Transverse colon (tissue), 4 donors: ENCODE results near the gene TPH2. TPM values are rescaled to one million over a fixed set of nuclear protein-coding genes. Genes with fewer than 3 reads are reported as not detected.

Source experiments
- DNase-seq: peaks from one replicate; pipeline ENCODE4 v3.0.0-alpha.2; 2019
- H3K27ac ChIP-seq, 4 donors: fragments of 200-600 bp; sonication (generic); 2 replicates each; pipeline ENCODE4 v1.5.1; 2016 to 2018; ENCODE audit warnings: inconsistent platforms in 4 of 4
- H3K27me3 ChIP-seq: fragments of 200-600 bp; sonication (generic); 2 replicates; pipeline ENCODE4 v1.5.1; 2017; ENCODE audit warnings: inconsistent platforms
- H3K36me3 ChIP-seq, 4 donors: fragments of 200-600 bp; sonication (generic); 2 replicates each; pipeline ENCODE4 v1.5.1; 2017 to 2019; ENCODE audit warnings: inconsistent platforms in 4 of 4
- H3K4me1 ChIP-seq, 4 donors: fragments of 200-600 bp; sonication (generic); 2 replicates each; pipeline ENCODE4 v1.5.1; 2017 to 2020; ENCODE audit warnings: inconsistent platforms in 4 of 4
- H3K4me3 ChIP-seq, 4 donors: fragments of 200-600 bp; sonication (generic); 1 replicate in 1 of 4; 2 replicates in 3 of 4; pipeline versions ENCODE4 v1.5.1 to v1.6.1; 2017 to 2019; ENCODE audit warnings: inconsistent platforms in 4 of 4
- H3K9me3 ChIP-seq, 2 donors: fragments of 200-600 bp; sonication (generic); 2 replicates each; pipeline ENCODE4 v1.5.1; 2017 to 2019; ENCODE audit warnings: inconsistent platforms in 2 of 2
- EP300 ChIP-seq: sonication (generic); formaldehyde crosslinking; IDR thresholded peaks from one replicate; pipeline ENCODE4 v1.6.1; 2017; ENCODE audit warnings: antibody characterized with exemption, low read depth
- POLR2A ChIP-seq: fragments of 450-650 bp; IDR thresholded peaks from one replicate; pipeline ENCODE4 v1.6.1; 2016; ENCODE audit warnings: antibody characterized with exemption, mild to moderate bottlenecking, moderate library complexity
- POLR2AphosphoS5 ChIP-seq, 3 donors: sonication (generic); formaldehyde crosslinking; IDR thresholded peaks; one replicate each; pipeline ENCODE4 v1.6.1; 2016; ENCODE audit warnings: antibody characterized with exemption in 3 of 3
- WGBS, 2 donors: methylation state at CpG; one replicate each; pipeline ENCODE4 v1.1.5; 2018; ENCODE audit warnings: low coverage in 1 of 2; 5-methylcytosine and 5-hydroxymethylcytosine counted together
- in situ Hi-C, 4 donors: fragments of 200-750 bp; cut with MboI; loops; one replicate each; pipeline versions ENCODE4 v1.15.0 to v1.15.1; 2017; ENCODE audit warnings: low sequenced_read_pairs in 3 of 4, low pct_ligation_motif_present in 1 of 4, low pct_unique_long_range_greater_than_20kb in 1 of 4
- intact Hi-C: fragments of 100-400 bp; cut with DNase I; formaldehyde crosslinking; loops from one replicate; pipeline ENCODE4 v1.15.1; 2023; ENCODE audit warnings: low total_unique reads
- total RNA-seq, 4 donors: library from RNA; depleted of rRNA; stranded (reverse); fragments of >200 nt; gene quantifications; one replicate each; pipeline ENCODE4 v1.1.0, GENCODE V29; 2016
- TF ChIP-seq, protein P1 (sequence below), 5 experiments: fragments of 200-600 bp in 3 of 5; fragments of 450-650 bp in 2 of 5; sonication (generic) in 3 of 5; IDR thresholded peaks; 1 replicate in 2 of 5; 2 replicates in 3 of 5; pipeline ENCODE4 v1.5.1; 2016 to 2017; ENCODE audit warnings: antibody characterized with exemption in 5 of 5, inconsistent platforms in 3 of 5, mild to moderate bottlenecking in 2 of 5, moderate library complexity in 1 of 5

TPH2 gene
- total RNA-seq, 4 donors from 2014 or later = not detected

DNA sequence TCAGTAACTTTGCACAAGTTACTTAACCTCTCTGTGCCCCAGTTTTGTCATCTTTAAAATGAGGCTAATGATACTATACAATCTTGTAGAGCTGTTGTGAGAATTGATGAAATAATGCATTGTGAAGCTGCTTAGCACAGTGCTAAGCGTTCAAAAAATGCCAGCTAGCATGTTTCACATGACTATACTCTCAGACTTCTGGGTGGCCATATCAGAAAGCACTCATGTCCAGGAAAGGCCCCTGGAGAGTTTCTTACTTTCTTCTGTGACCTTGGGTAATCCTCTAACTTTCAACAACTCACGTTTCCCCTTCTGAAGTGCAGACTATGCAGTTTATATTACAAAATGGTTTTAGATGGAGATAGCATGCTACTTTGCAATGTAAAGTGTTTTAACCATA, 68.1 kb downstream of the TPH2 start:
- Histone ChIP-seq H3K9me3 (no peaks in the 10 kb centered on the region), H3K36me3 (no peaks in the 10 kb centered on the region), H3K4me3 (no peak overlapping the region), H3K27ac (no peak overlapping the region), H3K27me3 (peaks cover 9% of the 10 kb centered on the region), H3K4me1 (no peaks in the 10 kb centered on the region)
- intact Hi-C loops = no loop called here
- no peak for DNase-seq
- TF ChIP-seq, protein P1, sequence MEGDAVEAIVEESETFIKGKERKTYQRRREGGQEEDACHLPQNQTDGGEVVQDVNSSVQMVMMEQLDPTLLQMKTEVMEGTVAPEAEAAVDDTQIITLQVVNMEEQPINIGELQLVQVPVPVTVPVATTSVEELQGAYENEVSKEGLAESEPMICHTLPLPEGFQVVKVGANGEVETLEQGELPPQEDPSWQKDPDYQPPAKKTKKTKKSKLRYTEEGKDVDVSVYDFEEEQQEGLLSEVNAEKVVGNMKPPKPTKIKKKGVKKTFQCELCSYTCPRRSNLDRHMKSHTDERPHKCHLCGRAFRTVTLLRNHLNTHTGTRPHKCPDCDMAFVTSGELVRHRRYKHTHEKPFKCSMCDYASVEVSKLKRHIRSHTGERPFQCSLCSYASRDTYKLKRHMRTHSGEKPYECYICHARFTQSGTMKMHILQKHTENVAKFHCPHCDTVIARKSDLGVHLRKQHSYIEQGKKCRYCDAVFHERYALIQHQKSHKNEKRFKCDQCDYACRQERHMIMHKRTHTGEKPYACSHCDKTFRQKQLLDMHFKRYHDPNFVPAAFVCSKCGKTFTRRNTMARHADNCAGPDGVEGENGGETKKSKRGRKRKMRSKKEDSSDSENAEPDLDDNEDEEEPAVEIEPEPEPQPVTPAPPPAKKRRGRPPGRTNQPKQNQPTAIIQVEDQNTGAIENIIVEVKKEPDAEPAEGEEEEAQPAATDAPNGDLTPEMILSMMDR (IDR thresholded peaks at IDR 0.05) = no peak
- TF ChIP-seq EP300 = no peak
- TF ChIP-seq POLR2A = no peak
- no peak for TF ChIP-seq POLR2AphosphoS5 (IDR thresholded peaks at IDR 0.05)
- WGBS, 2 donors = 40 to 61% methylated on average over 2 of the region's 2 CpGs
- in situ Hi-C loops = no loop called here

DNA sequence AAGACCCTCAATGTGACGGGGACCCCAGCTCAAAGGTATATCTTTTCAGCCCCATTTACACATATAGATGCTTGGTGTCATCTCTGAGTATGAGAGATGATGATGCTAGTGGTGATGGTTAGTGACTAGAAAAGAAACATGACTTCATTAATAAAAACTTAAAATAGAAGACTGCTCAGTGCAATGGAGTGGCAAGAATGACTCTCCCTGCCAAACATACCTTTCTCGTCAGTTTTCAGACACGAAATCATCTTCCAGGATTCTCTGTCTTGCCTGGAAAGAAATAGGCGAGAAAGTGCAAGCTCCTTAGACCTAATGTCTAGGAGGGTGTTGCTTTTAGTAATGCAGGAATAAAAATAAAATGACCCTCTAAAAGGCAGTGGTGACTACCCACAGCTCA, 71.7 kb downstream of the TPH2 start:
- TF ChIP-seq POLR2A (no peak), POLR2AphosphoS5 (IDR thresholded peaks at IDR 0.05) (no peak), EP300 (no peak)
- TF ChIP-seq, protein P1 (IDR thresholded peaks at IDR 0.05) = no peak
- WGBS, 2 donors = 42 to 54% methylated on average over 4 of the region's 4 CpGs
- Histone ChIP-seq H3K4me3 (no peak overlapping the region), H3K27me3 (no peaks in the 10 kb centered on the region), H3K36me3 (no peaks in the 10 kb centered on the region), H3K9me3 (no peaks in the 10 kb centered on the region), H3K27ac (no peak overlapping the region), H3K4me1 (no peaks in the 10 kb centered on the region)
- no peak for DNase-seq
- in situ Hi-C loops = no loop called here
- intact Hi-C loops = no loop called here

DNA sequence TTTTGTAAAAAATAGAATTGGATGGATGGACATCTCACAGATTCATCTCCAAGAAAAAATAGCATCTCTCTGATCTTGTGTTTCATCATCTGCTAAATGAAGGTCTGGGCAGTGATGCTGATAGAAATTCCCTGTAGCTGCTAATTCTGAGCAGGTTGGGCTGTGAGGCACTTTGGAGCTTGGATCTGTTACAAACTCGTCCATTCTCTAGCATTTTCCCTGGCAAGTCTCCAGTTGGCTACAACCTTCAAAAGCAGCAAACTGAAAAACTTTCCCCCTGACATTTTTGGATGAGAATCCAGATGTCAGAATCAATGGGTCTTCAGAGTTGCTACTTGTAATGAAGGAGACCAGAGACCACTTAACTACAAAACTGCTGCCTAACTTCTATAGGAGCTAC, 72.7 kb downstream of the TPH2 start:
- DNase-seq = no peak
- TF ChIP-seq, protein P1 (IDR thresholded peaks at IDR 0.05) = no peak
- TF ChIP-seq POLR2A (no peak), EP300 (no peak)
- Histone ChIP-seq H3K9me3 (no peaks in the 10 kb centered on the region), H3K4me3 (no peak overlapping the region), H3K4me1 (no peaks in the 10 kb centered on the region), H3K36me3 (no peaks in the 10 kb centered on the region), H3K27ac (no peak overlapping the region), H3K27me3 (no peaks in the 10 kb centered on the region)
- in situ Hi-C loops (no loop called here), intact Hi-C loops (no loop called here)
- WGBS, 2 donors = 10 to 13% methylated on average over 1 of the region's 1 CpG

DNA sequence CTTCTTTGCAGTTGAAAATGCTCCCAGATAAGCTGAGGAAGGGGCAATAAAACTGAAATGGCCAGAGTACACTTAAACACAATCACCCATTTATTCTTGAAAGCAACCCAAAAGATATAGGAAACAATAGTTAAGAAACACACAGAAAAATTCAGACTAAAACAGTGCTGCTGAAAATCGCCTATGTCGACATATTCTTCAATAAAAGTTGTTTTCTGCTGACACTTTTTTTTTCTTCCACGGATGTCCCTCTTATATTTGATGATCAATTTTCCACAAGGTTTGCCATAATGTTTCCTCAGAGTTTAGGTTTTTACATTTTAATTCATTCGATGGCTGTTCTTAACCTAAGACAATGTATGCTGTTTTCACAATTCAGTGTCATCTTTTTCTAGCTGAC, 74.2 kb downstream of the TPH2 start:
- in situ Hi-C loops (no loop called here), intact Hi-C loops (no loop called here)

More for the DNA sequence above, 74.2 kb downstream of the TPH2 start:
- Histone ChIP-seq H3K27me3 (no peaks in the 10 kb centered on the region), H3K9me3 (no peaks in the 10 kb centered on the region), H3K36me3 (no peaks in the 10 kb centered on the region), H3K4me3 (no peak overlapping the region), H3K27ac (no peak overlapping the region), H3K4me1 (no peaks in the 10 kb centered on the region)
- no peak for TF ChIP-seq POLR2A
- TF ChIP-seq, protein P1 (IDR thresholded peaks at IDR 0.05) = no peak
- TF ChIP-seq POLR2AphosphoS5 (IDR thresholded peaks at IDR 0.05) = no peak
- TF ChIP-seq EP300 = no peak
- 50 to 55% methylated on average over 4 of the region's 4 CpGs for WGBS, 2 donors
- DNase-seq = no peak
